ENCODE results near the gene GBF1. TPM values are rescaled to one million over a fixed set of nuclear protein-coding genes. Genes with fewer than 3 reads are reported as not detected.
A peak's percentile ranks its signal among the peaks of the same experiment; 100 is the strongest.

GBF1 gene
- total and polyA plus RNA-seq, 4 experiments from 2014 or later: 3.1 to 44.7 (median 31.8) TPM

- Mint-ChIP-seq H3K9me3 (peaks cover 0 to 4% (median 0%) of the 10 kb centered on the region in 8 donors), H3K4me3 (peak overlapping the region in 6 of 8 donors; percentile 36 to 96 (median 58)), H3K4me1 (peaks cover 16 to 51% (median 29%) of the 10 kb centered on the region in 4 donors), H3K27me3 (peaks cover 0 to 3% of the 10 kb centered on the region in 2 donors), H3K27ac (peak overlapping the region in 4 of 7 donors; percentile 48 to 96 (median 58)), H3K36me3 (peaks cover 0 to 14% of the 10 kb centered on the region in 2 donors)
- ChIA-PET CTCF (ENCODE audit: partially characterized antibody) (interaction anchor here (1.1 to 5.6 kb wide), 9 partner anchors 11 to 254 kb away, joined by 4 to 42 read pairs (median 21); partner anchors contain the start of genes C10orf95, CUEDC2 and GBF1), POLR2A (ENCODE audit: partially characterized antibody) (interaction anchor here (1.1 to 8.2 kb wide), 7 partner anchors 10 to 79 kb away, joined by 3 to 198 read pairs (median 38); partner anchors contain the start of genes ACTR1A, C10orf95, CUEDC2 and NFKB2)
- H3K4me1 ChIP-seq (ENCODE audit: insufficient read depth, low read length): peaks cover 37% of the 10 kb centered on the region
- H3K36me3 ChIP-seq (ENCODE audit: insufficient read depth, low read length): peaks cover 10% of the 10 kb centered on the region
- no peaks in the 10 kb centered on the region for H3K9me3 ChIP-seq (ENCODE audit: control insufficient read depth in 1 of 2, low read length in 2 of 2)
- H3K27ac ChIP-seq (ENCODE audit: low read depth, low read length): no peak overlapping the region
- H3K4me3 ChIP-seq (ENCODE audit: low read length in 2 of 2): no peak overlapping the region
- no peak for DNase-seq
- intact Hi-C loops (cut with micrococcal nuclease): no loop called here
- no peaks in the 10 kb centered on the region for H3K27me3 ChIP-seq (ENCODE audit: insufficient read depth, low read length)
These were observed 178.1 kb downstream of the GBF1 start for GRCh38 chr10:102423372-102423968.

GRCh38 chr10:102424145-102424544 is 178.8 kb downstream of the GBF1 start:
- Mint-ChIP-seq H3K4me3 (peak overlapping the region in 1 of 8 donors; percentile 30), H3K4me1 (peaks cover 16 to 48% (median 27%) of the 10 kb centered on the region in 4 donors), H3K36me3 (peaks cover 0 to 14% of the 10 kb centered on the region in 2 donors), H3K27ac (no peak overlapping the region), H3K27me3 (peaks cover 0 to 2% of the 10 kb centered on the region in 2 donors), H3K9me3 (peaks cover 0 to 4% (median 0%) of the 10 kb centered on the region in 8 donors)
- no peaks in the 10 kb centered on the region for H3K27me3 ChIP-seq (ENCODE audit: insufficient read depth, low read length)
- POLR2A ChIA-PET (ENCODE audit: partially characterized antibody): interaction anchor here (1.1 to 8.2 kb wide), 6 partner anchors 9 to 27 kb away, joined by 3 to 198 read pairs (median 64); partner anchors contain the start of genes C10orf95, CUEDC2 and NFKB2
- intact Hi-C loops (cut with micrococcal nuclease): no loop called here
- DNase-seq: no peak
- CTCF ChIA-PET (ENCODE audit: partially characterized antibody): interaction anchor here (1.2 to 5.6 kb wide), 7 partner anchors 10 to 255 kb away, joined by 4 to 42 read pairs (median 23); partner anchors contain the start of genes C10orf95, CUEDC2 and GBF1
- no peaks in the 10 kb centered on the region for H3K9me3 ChIP-seq (ENCODE audit: control insufficient read depth in 1 of 2, low read length in 2 of 2)
- H3K27ac ChIP-seq (ENCODE audit: low read depth, low read length): no peak overlapping the region
- peaks cover 33% of the 10 kb centered on the region for H3K4me1 ChIP-seq (ENCODE audit: insufficient read depth, low read length)
- no peak overlapping the region for H3K4me3 ChIP-seq (ENCODE audit: low read length in 2 of 2)
- peaks cover 10% of the 10 kb centered on the region for H3K36me3 ChIP-seq (ENCODE audit: insufficient read depth, low read length)

- H3K4me3 ChIP-seq (ENCODE audit: low read length in 2 of 2): no peak overlapping the region
- ChIA-PET CTCF (ENCODE audit: partially characterized antibody) (interaction anchor here (3.7 to 5.6 kb wide), 2 partner anchors 9 to 25 kb away, joined by 23 to 42 read pairs; partner anchors contain the start of genes C10orf95 and CUEDC2), POLR2A (ENCODE audit: partially characterized antibody) (interaction anchor here (1.1 to 8.2 kb wide), 5 partner anchors 8 to 28 kb away, joined by 3 to 198 read pairs (median 122); partner anchors contain the start of genes C10orf95, CUEDC2 and NFKB2)
- H3K4me1 ChIP-seq (ENCODE audit: insufficient read depth, low read length): peaks cover 26% of the 10 kb centered on the region
- peaks cover 10% of the 10 kb centered on the region for H3K36me3 ChIP-seq (ENCODE audit: insufficient read depth, low read length)
- H3K4me3 Mint-ChIP-seq: no peak overlapping the region
- peaks cover 13 to 40% (median 23%) of the 10 kb centered on the region in 4 donors for H3K4me1 Mint-ChIP-seq
- peaks cover 0 to 4% (median 0%) of the 10 kb centered on the region in 8 donors for H3K9me3 Mint-ChIP-seq
- no peak overlapping the region for H3K27ac Mint-ChIP-seq
- no peak overlapping the region for H3K27ac ChIP-seq (ENCODE audit: low read depth, low read length)
- H3K9me3 ChIP-seq (ENCODE audit: control insufficient read depth in 1 of 2, low read length in 2 of 2): no peaks in the 10 kb centered on the region
- peaks cover 0 to 14% of the 10 kb centered on the region in 2 donors for H3K36me3 Mint-ChIP-seq
- H3K27me3 Mint-ChIP-seq: no peaks in the 10 kb centered on the region
- intact Hi-C loops (cut with micrococcal nuclease): no loop called here
- no peaks in the 10 kb centered on the region for H3K27me3 ChIP-seq (ENCODE audit: insufficient read depth, low read length)
- DNase-seq: no peak
These were observed 179.6 kb downstream of the GBF1 start for GRCh38 chr10:102424916-102425315.

DNA sequence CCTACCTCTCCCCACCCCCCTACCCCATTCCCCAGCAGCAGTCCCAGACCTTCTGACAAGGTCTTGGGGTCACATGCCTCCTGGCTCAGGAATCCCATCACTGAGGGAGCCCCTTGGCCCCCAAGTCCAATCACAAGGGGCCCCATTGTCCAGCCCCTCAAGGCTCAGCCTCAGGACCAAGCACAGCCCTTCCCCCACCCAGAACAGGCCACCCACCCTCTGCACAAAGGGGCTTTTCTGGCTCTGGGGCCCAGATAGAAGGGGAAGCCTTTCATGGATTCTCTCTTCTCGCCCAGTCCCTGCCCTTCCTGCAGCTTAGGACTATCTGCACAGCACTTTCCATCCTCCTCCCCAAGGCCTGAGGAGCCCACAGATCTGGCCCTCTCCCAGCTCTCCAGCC is 180.1 kb downstream of the GBF1 start:
- peaks cover 11 to 35% (median 18%) of the 10 kb centered on the region in 4 donors for H3K4me1 Mint-ChIP-seq
- peak overlapping the region in 1 of 8 donors; percentile 13 for H3K4me3 Mint-ChIP-seq
- peak overlapping the region in 1 of 7 donors; percentile 52 for H3K27ac Mint-ChIP-seq
- CTCF ChIA-PET (ENCODE audit: partially characterized antibody): interaction anchor here (0.6 to 1.3 kb wide), 2 partner anchors 23 to 27 kb away, joined by 3 to 7 read pairs; no protein-coding TSS in a partner anchor
- H3K36me3 Mint-ChIP-seq: peaks cover 0 to 13% of the 10 kb centered on the region in 2 donors
- DNase-seq: no peak
- no peaks in the 10 kb centered on the region for H3K27me3 ChIP-seq (ENCODE audit: insufficient read depth, low read length)
- POLR2A ChIA-PET (ENCODE audit: partially characterized antibody): interaction anchor here (3.3 to 8.2 kb wide), 2 partner anchors 8 to 25 kb away, joined by 12 to 198 read pairs; partner anchors contain the start of genes C10orf95 and CUEDC2
- no peaks in the 10 kb centered on the region for H3K27me3 Mint-ChIP-seq
- H3K4me3 ChIP-seq (ENCODE audit: low read length in 2 of 2): no peak overlapping the region
- no peaks in the 10 kb centered on the region for H3K9me3 ChIP-seq (ENCODE audit: control insufficient read depth in 1 of 2, low read length in 2 of 2)
- peaks cover 20% of the 10 kb centered on the region for H3K4me1 ChIP-seq (ENCODE audit: insufficient read depth, low read length)
- no peak overlapping the region for H3K27ac ChIP-seq (ENCODE audit: low read depth, low read length)
- intact Hi-C loops (cut with micrococcal nuclease): no loop called here
- H3K9me3 Mint-ChIP-seq: peaks cover 0 to 4% (median 0%) of the 10 kb centered on the region in 8 donors
- H3K36me3 ChIP-seq (ENCODE audit: insufficient read depth, low read length): peaks cover 10% of the 10 kb centered on the region

GRCh38 chr10:102426803-102427287 is 181.5 kb downstream of the GBF1 start:
- Histone ChIP-seq H3K9me3 (ENCODE audit: control insufficient read depth in 1 of 2, low read length in 2 of 2) (no peaks in the 10 kb centered on the region), H3K36me3 (ENCODE audit: insufficient read depth, low read length) (peaks cover 10% of the 10 kb centered on the region), H3K27me3 (ENCODE audit: insufficient read depth, low read length) (no peaks in the 10 kb centered on the region), H3K4me1 (ENCODE audit: insufficient read depth, low read length) (peaks cover 24% of the 10 kb centered on the region), H3K4me3 (ENCODE audit: low read length in 2 of 2) (no peak overlapping the region), H3K27ac (ENCODE audit: low read depth, low read length) (no peak overlapping the region)
- Mint-ChIP-seq H3K4me3 (peak overlapping the region in 1 of 8 donors; percentile 20), H3K27ac (no peak overlapping the region), H3K4me1 (peaks cover 11 to 32% (median 18%) of the 10 kb centered on the region in 4 donors), H3K36me3 (peaks cover 0 to 8% of the 10 kb centered on the region in 2 donors), H3K9me3 (no peaks in the 10 kb centered on the region), H3K27me3 (no peaks in the 10 kb centered on the region)
- ChIA-PET POLR2A (ENCODE audit: partially characterized antibody) (interaction anchor here (1.4 to 8.2 kb wide), 3 partner anchors 7 to 32 kb away, joined by 3 to 198 read pairs (median 12); partner anchors contain the start of genes C10orf95 and CUEDC2), CTCF (ENCODE audit: partially characterized antibody) (interaction anchor here (1.1 to 1.3 kb wide), 3 partner anchors 11 to 52 kb away, joined by 3 to 7 read pairs (median 3); no protein-coding TSS in a partner anchor)
- no peak for DNase-seq
- intact Hi-C loops (cut with micrococcal nuclease): no loop called here

DNA sequence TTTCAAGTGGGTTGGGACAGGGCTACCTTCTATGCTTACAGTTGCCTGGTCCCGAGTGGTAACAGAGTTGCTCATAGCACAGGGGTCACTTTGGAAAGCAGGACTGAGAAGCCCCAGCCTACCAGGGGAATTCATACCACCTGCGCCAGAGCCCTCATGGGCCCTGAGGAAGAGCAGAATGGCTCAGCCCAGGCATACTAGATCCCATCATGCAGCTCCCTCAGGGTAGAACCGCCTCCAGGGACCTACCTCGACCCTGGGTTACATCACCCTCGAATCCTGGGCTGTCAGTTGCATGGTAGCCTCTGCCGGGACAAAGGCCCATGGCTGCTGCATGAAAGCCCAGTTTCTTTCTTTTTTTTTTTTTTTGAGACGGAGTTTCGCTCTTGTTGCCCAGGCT is 184.1 kb downstream of the GBF1 start:
- peaks cover 26% of the 10 kb centered on the region for H3K4me1 ChIP-seq (ENCODE audit: insufficient read depth, low read length)
- Mint-ChIP-seq H3K4me3 (no peak overlapping the region), H3K9me3 (no peaks in the 10 kb centered on the region), H3K27me3 (no peaks in the 10 kb centered on the region), H3K4me1 (peaks cover 10 to 34% (median 23%) of the 10 kb centered on the region in 4 donors), H3K36me3 (peaks cover 0 to 16% of the 10 kb centered on the region in 2 donors), H3K27ac (no peak overlapping the region)
- no peak overlapping the region for H3K4me3 ChIP-seq (ENCODE audit: low read length in 2 of 2)
- ChIA-PET CTCF (ENCODE audit: partially characterized antibody) (interaction anchor here (1.5 kb wide), 1 partner anchor 9 kb away, joined by 3 read pairs; the partner anchor contains the start of gene FBXL15), POLR2A (ENCODE audit: partially characterized antibody) (interaction anchor here (0.5 to 9.9 kb wide), 3 partner anchors 6 to 184 kb away, joined by 3 to 198 read pairs (median 186); partner anchors contain the start of genes C10orf95, FBXL15 and GBF1)
- no peak overlapping the region for H3K27ac ChIP-seq (ENCODE audit: low read depth, low read length)
- H3K27me3 ChIP-seq (ENCODE audit: insufficient read depth, low read length): no peaks in the 10 kb centered on the region
- no peaks in the 10 kb centered on the region for H3K9me3 ChIP-seq (ENCODE audit: control insufficient read depth in 1 of 2, low read length in 2 of 2)
- intact Hi-C loops (cut with micrococcal nuclease): no loop called here
- no peak for DNase-seq
- H3K36me3 ChIP-seq (ENCODE audit: insufficient read depth, low read length): no peaks in the 10 kb centered on the region
